Osteocyte (in vitro differentiated cells): ENCODE measurements around the gene RALGPS2. TPM values are rescaled to one million over a fixed set of nuclear protein-coding genes. Genes with fewer than 3 reads are reported as not detected.
A peak's percentile ranks its signal among the peaks of the same experiment; 100 is the strongest.

Experiments
- DNase-seq: peaks from one replicate; pipeline ENCODE4 v3.0.0; 2021; ENCODE audit warnings: mixed read lengths; ENCODE audit not compliant: unreplicated experiment; ENCODE audit errors: extremely low spot score
- H3K27ac Mint-ChIP-seq: one replicate; pipeline ENCODE4 v1.8.0; 2021; ENCODE audit warnings: mild to moderate bottlenecking, mixed read lengths; ENCODE audit not compliant: unreplicated experiment
- H3K27me3 Mint-ChIP-seq: one replicate; pipeline ENCODE4 v1.8.0; 2021; ENCODE audit warnings: mixed read lengths; ENCODE audit not compliant: unreplicated experiment
- H3K36me3 Mint-ChIP-seq: one replicate; pipeline ENCODE4 v1.8.0; 2021; ENCODE audit warnings: mixed read lengths; ENCODE audit not compliant: unreplicated experiment
- H3K4me1 Mint-ChIP-seq: one replicate; pipeline ENCODE4 v1.8.0; 2021; ENCODE audit warnings: mixed read lengths; ENCODE audit not compliant: unreplicated experiment
- H3K4me3 Mint-ChIP-seq: one replicate; pipeline ENCODE4 v1.8.0; 2021; ENCODE audit warnings: mild to moderate bottlenecking, moderate library complexity, mixed read lengths; ENCODE audit not compliant: unreplicated experiment
- H3K9me3 Mint-ChIP-seq: one replicate; pipeline ENCODE4 v1.8.0; 2021; ENCODE audit warnings: mixed read lengths; ENCODE audit not compliant: unreplicated experiment
- CTCF ChIP-seq: fragments of 200-600 bp; sonication (generic); IDR thresholded peaks from 2 replicates; pipeline ENCODE4 v1.5.0; 2021; ENCODE audit warnings: antibody characterized with exemption, mild to moderate bottlenecking, moderate library complexity
- total RNA-seq: library from RNA; stranded (reverse); gene quantifications from 2 replicates; pipeline ENCODE4 v1.2.1, GENCODE V29; 2021

The RALGPS2 gene
- total RNA-seq, 1 donor from 2014 or later, result 6.5 TPM

- Mint-ChIP-seq H3K4me1 (no peaks in the 10 kb centered on the region), H3K27me3 (peaks cover 6% of the 10 kb centered on the region), H3K9me3 (no peaks in the 10 kb centered on the region), H3K27ac (no peak overlapping the region), H3K4me3 (no peak overlapping the region), H3K36me3 (no peaks in the 10 kb centered on the region)
- DNase-seq, result no peak
- TF ChIP-seq CTCF, result no peak
Observed at GRCh38 chr1:178955391-178955954, 230.4 kb downstream of the RALGPS2 start.

- no peaks in the 10 kb centered on the region for H3K36me3 Mint-ChIP-seq
- no peak for TF ChIP-seq CTCF
- no peak for DNase-seq
Observed at GRCh38 chr1:178958491-178958890, 233.4 kb downstream of the RALGPS2 start.

GRCh38 chr1:178959543-178960460 is 234.8 kb downstream of the RALGPS2 start:
- Mint-ChIP-seq H3K27ac (no peak overlapping the region), H3K4me3 (no peak overlapping the region), H3K4me1 (no peaks in the 10 kb centered on the region), H3K9me3 (peaks cover 2% of the 10 kb centered on the region), H3K36me3 (no peaks in the 10 kb centered on the region), H3K27me3 (no peaks in the 10 kb centered on the region)
- TF ChIP-seq CTCF, result no peak
- peak; percentile 63 for DNase-seq

More at GRCh38 chr1:178958491-178958890, 233.4 kb downstream of the RALGPS2 start:
- Mint-ChIP-seq H3K9me3 (no peaks in the 10 kb centered on the region), H3K4me1 (no peaks in the 10 kb centered on the region), H3K27ac (no peak overlapping the region), H3K27me3 (no peaks in the 10 kb centered on the region), H3K4me3 (no peak overlapping the region)

DNA sequence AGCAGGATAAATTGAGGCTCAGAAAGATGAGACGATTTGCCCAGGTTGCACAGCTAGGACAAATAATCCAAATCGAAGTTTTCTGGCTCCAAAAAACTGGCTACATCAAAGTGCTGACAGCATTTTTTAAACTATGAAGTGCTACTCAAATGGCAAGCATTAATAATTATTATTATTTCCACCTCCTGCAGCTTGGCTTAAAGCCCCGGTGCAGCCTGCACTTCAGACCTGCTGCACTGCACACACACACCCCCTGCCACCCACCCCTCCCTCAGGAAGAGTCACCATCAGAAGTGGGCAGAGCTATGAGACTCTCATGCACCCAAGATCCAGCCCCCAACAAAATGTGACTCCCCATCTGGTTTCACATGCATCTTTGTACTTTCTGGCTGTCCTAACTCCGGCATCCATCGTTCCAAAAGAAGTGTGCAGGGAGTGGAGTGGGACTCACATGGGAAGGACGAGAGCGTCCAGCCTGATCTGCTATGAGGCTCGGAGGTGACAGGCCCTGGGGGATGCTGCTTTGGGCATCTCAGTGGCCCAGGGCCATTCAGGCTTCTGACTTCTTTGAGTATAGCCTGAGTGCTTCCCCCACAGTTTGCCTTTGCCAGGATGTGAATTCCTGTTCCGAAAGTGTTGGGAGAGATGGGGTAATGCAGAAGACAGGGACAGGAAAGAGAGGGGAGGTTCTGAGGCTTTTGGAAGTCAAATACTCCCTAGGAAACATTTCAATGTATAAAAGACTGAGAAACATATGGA is 235.6 kb downstream of the RALGPS2 start:
- DNase-seq, result peak; percentile 40
- Mint-ChIP-seq H3K27me3 (no peaks in the 10 kb centered on the region), H3K36me3 (no peaks in the 10 kb centered on the region), H3K27ac (no peak overlapping the region), H3K4me1 (no peaks in the 10 kb centered on the region), H3K4me3 (no peak overlapping the region), H3K9me3 (peaks cover 7% of the 10 kb centered on the region)
- TF ChIP-seq CTCF, result no peak
